GM19463 (cell line): ENCODE results near the gene ASXL3.
A peak's percentile ranks its signal among the peaks of the same experiment; 100 is the strongest.

Source experiments
- ATAC-seq: cut with Tn5 transposase; IDR thresholded peaks from one replicate; pipeline ENCODE4 v1.9.1; 2021; ENCODE audit warnings: mild to moderate bottlenecking, moderate library complexity; ENCODE audit not compliant: unreplicated experiment

The ASXL3 gene

GRCh38 chr18:33656889-33657448 is 79.0 kb downstream of the ASXL3 start:
- no peak for ATAC-seq

- no peak for ATAC-seq
These were observed 82.8 kb downstream of the ASXL3 start for GRCh38 chr18:33660696-33661310.

GRCh38 chr18:33664241-33664874 is 86.3 kb downstream of the ASXL3 start:
- no peak for ATAC-seq

GRCh38 chr18:33665187-33665586 is 87.2 kb downstream of the ASXL3 start:
- ATAC-seq: no peak

- ATAC-seq: no peak
These were observed 87.6 kb downstream of the ASXL3 start for GRCh38 chr18:33665641-33666040.

GRCh38 chr18:33666915-33667314 is 88.9 kb downstream of the ASXL3 start:
- ATAC-seq: no peak

- no peak for ATAC-seq
These were observed 91.6 kb downstream of the ASXL3 start for GRCh38 chr18:33669589-33669988.

GRCh38 chr18:33670029-33670428 is 92.0 kb downstream of the ASXL3 start:
- no peak for ATAC-seq

GRCh38 chr18:33673689-33674088 is 95.7 kb downstream of the ASXL3 start:
- ATAC-seq: no peak

- ATAC-seq: no peak
These were observed 98.6 kb downstream of the ASXL3 start for GRCh38 chr18:33676593-33676992.

- ATAC-seq: no peak
These were observed 99.9 kb downstream of the ASXL3 start for GRCh38 chr18:33677891-33678290.

GRCh38 chr18:33682436-33682835 is 104.4 kb downstream of the ASXL3 start:
- no peak for ATAC-seq

- ATAC-seq: no peak
These were observed 116.6 kb downstream of the ASXL3 start for GRCh38 chr18:33694593-33694992.

GRCh38 chr18:33696332-33697162 is 118.5 kb downstream of the ASXL3 start:
- ATAC-seq: no peak

GRCh38 chr18:33697498-33697897 is 119.5 kb downstream of the ASXL3 start:
- no peak for ATAC-seq

- ATAC-seq: no peak
These were observed 121.4 kb downstream of the ASXL3 start for GRCh38 chr18:33699372-33699771.

- ATAC-seq: peak; percentile 87
These were observed 122.5 kb downstream of the ASXL3 start for GRCh38 chr18:33700513-33700976.

- ATAC-seq: no peak
These were observed 124.6 kb downstream of the ASXL3 start for GRCh38 chr18:33702625-33703024.

GRCh38 chr18:33706391-33706790 is 128.4 kb downstream of the ASXL3 start:
- no peak for ATAC-seq

- ATAC-seq: no peak
These were observed 130.9 kb downstream of the ASXL3 start for GRCh38 chr18:33708876-33709275.

GRCh38 chr18:33710269-33710668 is 132.2 kb downstream of the ASXL3 start:
- no peak for ATAC-seq

GRCh38 chr18:33711514-33711913 is 133.5 kb downstream of the ASXL3 start:
- ATAC-seq: no peak
